Left lung (tissue), 10 donors: ENCODE results near the gene WDFY2. TPM values are rescaled to one million over a fixed set of nuclear protein-coding genes. Genes with fewer than 3 reads are reported as not detected.

ENCODE experiments used
- ATAC-seq: fragments of 200-7000 bp; cut with Tn5 transposase; one replicate; pipeline ENCODE4 v1.9.1; 2020; ENCODE audit warnings: moderate library complexity
- DNase-seq, 4 donors: peaks; one replicate each; pipeline ENCODE4 v3.0.0-alpha.2; 2013 to 2020
- H3K27ac ChIP-seq, 2 donors: fragments of 200-600 bp; sonication (generic) in 1 of 2; one replicate each; pipeline versions ENCODE4 v1.5.0 to v1.8.0; 2020 to 2021
- H3K27me3 ChIP-seq, 2 donors: fragments of 200-600 bp; sonication (generic) in 1 of 2; one replicate each; pipeline versions ENCODE4 v1.5.0 to v1.8.0; 2020 to 2021
- H3K36me3 ChIP-seq, 2 donors: fragments of 200-600 bp; sonication (generic) in 1 of 2; one replicate each; pipeline versions ENCODE4 v1.5.0 to v1.8.0; 2020 to 2021
- H3K4me1 ChIP-seq, 2 donors: fragments of 200-600 bp; one replicate each; pipeline ENCODE4 v1.8.0; 2021
- H3K4me3 ChIP-seq, 2 donors: fragments of 200-600 bp; sonication (generic) in 1 of 2; one replicate each; pipeline versions ENCODE4 v1.5.0 to v1.8.0; 2020 to 2021; ENCODE audit warnings: mild to moderate bottlenecking in 1 of 2
- H3K9me3 ChIP-seq, 2 donors: fragments of 200-600 bp; sonication (generic) in 1 of 2; one replicate each; pipeline versions ENCODE4 v1.5.0 to v1.8.0; 2020 to 2021
- intact Hi-C, 2 donors: fragments of 100-400 bp; cut with DNase I; formaldehyde crosslinking; loops; one replicate each; pipeline versions ENCODE4 v1.11.2 to v1.14.2; 2022
- polyA plus RNA-seq, 6 donors: library from polyadenylated mRNA; unstranded; fragments of 120-200 nt; gene quantifications; one replicate each; pipeline ENCODE4 v1.2.1, GENCODE V29; 2013; ENCODE audit not compliant: insufficient read length in 6 of 6
- total RNA-seq, 2 donors: library from RNA; stranded (reverse); fragmentation: NEBNext Ultra II Directional; extraction: Animal tissue kit (Norgen Biotek cat#: 25700); gene quantifications; one replicate each; pipeline ENCODE4 v1.2.1, GENCODE V29; 2021
- TF ChIP-seq, protein P1 (sequence below), 2 donors: fragments of 200-600 bp; sonication (generic) in 1 of 2; IDR thresholded peaks; one replicate each; pipeline versions ENCODE4 v1.5.0 to v1.8.0; 2021; ENCODE audit warnings: antibody characterized with exemption in 2 of 2
- donor health status: DM: no; HTN: yes; CAD: no.
- donor health status: DM: no; HTN: no; CAD: no.

Gene WDFY2
- total and polyA plus RNA-seq, 8 donors: 9.7 to 33.3 (median 22.1) TPM

DNA sequence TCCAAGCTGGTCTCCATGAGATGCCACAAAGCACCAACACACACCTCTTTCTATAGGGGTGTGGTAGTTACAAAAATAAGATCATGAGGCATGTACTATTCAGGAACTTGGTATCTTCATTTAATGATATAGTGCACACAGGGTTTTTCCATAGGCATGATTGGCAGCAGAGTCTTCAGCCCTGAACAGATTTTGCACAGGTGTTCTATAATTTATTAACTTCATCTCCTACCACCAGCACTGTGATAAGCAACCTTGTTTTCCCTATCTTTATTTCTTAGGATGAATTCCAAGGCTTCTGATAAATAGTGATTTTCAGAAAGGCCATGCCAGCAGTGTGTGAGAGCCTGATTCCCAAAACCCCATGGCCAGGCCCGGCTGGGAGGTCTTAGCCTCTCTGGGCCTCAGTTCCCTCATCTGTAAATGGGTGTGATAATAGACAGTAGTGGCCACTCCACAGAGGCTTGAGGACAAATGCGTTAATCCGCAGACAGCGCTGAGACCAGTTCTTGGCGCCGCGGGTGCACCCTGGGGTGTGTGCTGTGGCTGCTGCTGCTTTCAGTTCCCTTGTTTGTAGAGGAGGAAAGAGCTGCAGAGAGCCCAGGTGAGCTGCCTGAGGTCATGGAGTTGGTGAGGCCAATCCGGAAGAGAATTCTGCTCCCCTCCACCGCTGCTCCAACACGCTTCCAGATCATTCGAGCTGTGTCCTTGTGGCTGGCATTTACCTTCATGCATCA lies 186.6 kb downstream of the WDFY2 start:
- intact Hi-C loops: no loop called here
- Histone ChIP-seq H3K36me3 (peaks cover 0 to 17% of the 10 kb centered on the region in 2 donors), H3K27me3 (no peaks in the 10 kb centered on the region), H3K27ac (no peak overlapping the region), H3K4me1 (no peaks in the 10 kb centered on the region), H3K9me3 (no peaks in the 10 kb centered on the region), H3K4me3 (no peak overlapping the region)
- TF ChIP-seq, protein P1, sequence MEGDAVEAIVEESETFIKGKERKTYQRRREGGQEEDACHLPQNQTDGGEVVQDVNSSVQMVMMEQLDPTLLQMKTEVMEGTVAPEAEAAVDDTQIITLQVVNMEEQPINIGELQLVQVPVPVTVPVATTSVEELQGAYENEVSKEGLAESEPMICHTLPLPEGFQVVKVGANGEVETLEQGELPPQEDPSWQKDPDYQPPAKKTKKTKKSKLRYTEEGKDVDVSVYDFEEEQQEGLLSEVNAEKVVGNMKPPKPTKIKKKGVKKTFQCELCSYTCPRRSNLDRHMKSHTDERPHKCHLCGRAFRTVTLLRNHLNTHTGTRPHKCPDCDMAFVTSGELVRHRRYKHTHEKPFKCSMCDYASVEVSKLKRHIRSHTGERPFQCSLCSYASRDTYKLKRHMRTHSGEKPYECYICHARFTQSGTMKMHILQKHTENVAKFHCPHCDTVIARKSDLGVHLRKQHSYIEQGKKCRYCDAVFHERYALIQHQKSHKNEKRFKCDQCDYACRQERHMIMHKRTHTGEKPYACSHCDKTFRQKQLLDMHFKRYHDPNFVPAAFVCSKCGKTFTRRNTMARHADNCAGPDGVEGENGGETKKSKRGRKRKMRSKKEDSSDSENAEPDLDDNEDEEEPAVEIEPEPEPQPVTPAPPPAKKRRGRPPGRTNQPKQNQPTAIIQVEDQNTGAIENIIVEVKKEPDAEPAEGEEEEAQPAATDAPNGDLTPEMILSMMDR (IDR thresholded peaks at IDR 0.05): no peak
- ATAC-seq (peak; percentile 39), DNase-seq (no peak)

DNA sequence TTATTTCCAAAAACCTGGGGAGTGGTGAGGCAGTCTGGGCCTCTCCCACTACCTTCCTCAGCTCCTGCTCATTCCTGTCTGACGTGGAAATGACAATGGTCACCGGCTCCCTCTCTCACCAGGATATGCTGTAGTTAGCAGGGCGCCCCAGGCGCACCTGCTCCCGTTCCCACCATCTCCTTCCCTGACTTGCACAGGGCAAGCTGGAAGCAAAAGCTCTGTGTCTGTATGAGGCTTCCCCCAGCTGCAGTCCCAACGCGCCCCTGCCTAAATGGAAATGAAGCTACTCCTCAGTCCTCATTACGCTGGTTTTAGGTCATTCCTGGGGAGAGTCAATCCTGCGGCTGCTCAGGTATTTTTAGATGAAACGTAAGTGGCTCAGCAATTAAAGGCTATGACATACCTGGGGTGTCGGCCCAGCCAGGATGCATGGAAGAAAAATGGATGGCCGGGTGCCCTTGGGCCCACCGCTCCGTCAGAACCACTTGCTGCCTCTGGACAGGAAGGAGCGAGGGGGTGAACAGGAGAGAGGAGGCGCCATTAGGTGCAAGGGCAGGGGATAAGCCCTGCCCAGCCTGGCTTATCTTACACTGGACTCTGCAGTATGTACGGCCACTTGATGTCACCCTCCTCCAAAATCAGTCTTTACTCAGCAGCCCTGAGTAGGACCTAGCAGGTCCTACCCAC lies 187.3 kb downstream of the WDFY2 start:
- H3K27me3 ChIP-seq: no peaks in the 10 kb centered on the region
- no peaks in the 10 kb centered on the region for H3K4me1 ChIP-seq
- H3K27ac ChIP-seq: no peak overlapping the region
- no peaks in the 10 kb centered on the region for H3K9me3 ChIP-seq
- ATAC-seq (peak; percentile 34), DNase-seq (no peak)
- TF ChIP-seq, protein P1 (IDR thresholded peaks at IDR 0.05): no peak
- no peak overlapping the region for H3K4me3 ChIP-seq
- intact Hi-C loops: no loop called here
- peaks cover 0 to 15% of the 10 kb centered on the region in 2 donors for H3K36me3 ChIP-seq

DNA sequence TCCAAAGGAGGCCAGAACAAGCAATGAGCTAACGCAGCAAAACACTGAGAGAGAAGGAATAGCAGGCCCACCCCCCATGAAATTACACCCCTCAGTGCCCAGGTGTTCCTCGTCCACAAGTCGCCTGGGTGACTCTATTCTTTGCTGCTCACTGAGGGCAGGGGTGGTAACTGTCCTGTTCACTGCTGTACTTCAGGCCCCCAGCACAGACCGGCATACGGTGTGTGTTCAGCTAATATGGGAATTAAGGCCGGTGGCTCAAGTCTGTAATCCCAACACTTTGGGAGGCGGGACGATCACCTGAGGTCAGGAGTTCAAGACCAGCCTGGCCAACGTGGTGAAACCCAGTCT lies 187.8 kb downstream of the WDFY2 start:
- no peak overlapping the region for H3K4me3 ChIP-seq
- no peaks in the 10 kb centered on the region for H3K9me3 ChIP-seq
- TF ChIP-seq, protein P1 (IDR thresholded peaks at IDR 0.05): no peak
- H3K27ac ChIP-seq: no peak overlapping the region
- no peaks in the 10 kb centered on the region for H3K4me1 ChIP-seq
- DNase-seq (no peak), ATAC-seq (no peak)
- peaks cover 0 to 9% of the 10 kb centered on the region in 2 donors for H3K36me3 ChIP-seq
- intact Hi-C loops: no loop called here
- no peaks in the 10 kb centered on the region for H3K27me3 ChIP-seq

DNA sequence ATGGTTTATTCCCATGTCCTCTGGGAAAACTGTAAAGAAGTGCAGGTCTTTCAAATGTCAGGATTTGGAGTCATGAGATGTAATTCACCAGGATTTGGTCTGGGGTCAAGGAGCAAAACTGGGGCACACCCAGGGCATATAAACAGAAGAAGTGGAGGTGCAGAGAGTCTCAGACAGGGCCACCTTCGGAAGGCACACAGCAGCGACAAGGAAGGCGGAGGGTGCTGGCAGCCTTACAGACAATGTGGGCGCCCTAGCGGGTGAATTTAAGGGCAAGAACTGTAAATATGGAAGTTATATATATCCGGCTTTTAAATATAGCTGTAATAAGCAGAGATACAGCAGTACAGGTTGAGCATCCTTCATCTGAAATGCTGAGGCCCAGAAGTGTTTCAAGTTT lies 188.5 kb downstream of the WDFY2 start:
- TF ChIP-seq, protein P1 (IDR thresholded peaks at IDR 0.05): no peak
- Histone ChIP-seq H3K9me3 (no peaks in the 10 kb centered on the region), H3K36me3 (peaks cover 0 to 6% of the 10 kb centered on the region in 2 donors), H3K27me3 (no peaks in the 10 kb centered on the region), H3K27ac (no peak overlapping the region), H3K4me3 (no peak overlapping the region), H3K4me1 (no peaks in the 10 kb centered on the region)
- DNase-seq (no peak), ATAC-seq (no peak)
- intact Hi-C loops: no loop called here

DNA sequence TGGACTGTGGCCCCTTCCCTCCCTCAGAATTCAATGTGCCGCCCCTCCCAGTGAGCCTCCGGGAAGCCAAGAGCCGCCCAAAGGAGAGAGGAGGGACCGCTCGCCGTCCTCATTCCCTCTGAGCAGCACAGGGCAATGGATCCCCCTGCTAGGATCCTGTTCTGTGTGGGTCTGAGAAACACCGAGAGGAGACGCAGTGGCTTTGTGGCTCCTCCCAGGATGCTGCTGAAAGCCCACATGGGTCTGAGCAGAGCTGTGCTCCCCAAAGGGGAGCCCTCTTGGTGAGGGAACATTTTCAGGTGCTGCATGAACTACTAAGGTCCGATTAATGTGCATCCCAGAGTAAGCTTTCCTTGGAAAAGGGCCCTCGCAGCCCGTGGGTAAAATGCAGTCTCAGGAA lies 189.3 kb downstream of the WDFY2 start:
- ATAC-seq: no peak

More for the DNA sequence above, 189.3 kb downstream of the WDFY2 start:
- Histone ChIP-seq H3K4me3 (no peak overlapping the region), H3K27me3 (no peaks in the 10 kb centered on the region), H3K4me1 (no peaks in the 10 kb centered on the region), H3K36me3 (no peaks in the 10 kb centered on the region), H3K9me3 (no peaks in the 10 kb centered on the region), H3K27ac (no peak overlapping the region)
- TF ChIP-seq, protein P1 (IDR thresholded peaks at IDR 0.05): no peak
- no peak for DNase-seq
- intact Hi-C loops: no loop called here
